Measurements from ENCODE around the gene F5. TPM values are rescaled to one million over a fixed set of nuclear protein-coding genes. Genes with fewer than 3 reads are reported as not detected.

Gene F5
- total and polyA plus RNA-seq, 2 donors (not counting 1 experiment from before 2014, with no cell fraction given): under 0.01 TPM; not detected in 1

- Histone ChIP-seq H3K27ac (ENCODE audit: insufficient read depth, low read length) (no peak overlapping the region), H3K4me3 (replicated peaks in 1 of 4; ENCODE audit: control extremely low read depth in 1 of 4, insufficient read depth in 1 of 4, low read depth in 3 of 4, low read length in 4 of 4) (no peak overlapping the region), H3K4me2 (ENCODE audit: extremely low read depth, insufficient read depth, low read length) (no peak overlapping the region), H3K27me3 (ENCODE audit: control insufficient read depth, insufficient read depth, low read length) (no peaks in the 10 kb centered on the region), H3K36me3 (ENCODE audit: control insufficient read depth, insufficient read depth, low read length) (no peaks in the 10 kb centered on the region), H3K4me1 (ENCODE audit: control insufficient read depth, extremely low read depth, insufficient read depth, low read length) (no peaks in the 10 kb centered on the region), H3K9me3 (ENCODE audit: control insufficient read depth, insufficient read depth, low read depth, low read length) (no peaks in the 10 kb centered on the region), H3K79me2 (ENCODE audit: control insufficient read depth, insufficient read depth, low read length) (no peaks in the 10 kb centered on the region), H2AFZ (ENCODE audit: low read length) (no peak overlapping the region), H4K20me1 (ENCODE audit: control insufficient read depth, extremely low read depth, insufficient read depth, low read length) (no peaks in the 10 kb centered on the region), H3K9ac (ENCODE audit: insufficient read depth, low read length) (no peak overlapping the region)
- no peak for DNase-seq (ENCODE audit: low read depth in 2 of 2)
- no peak for TF ChIP-seq EZH2 (IDR thresholded peaks at IDR 0.05; ENCODE audit: low read length, missing control alignments)
- TF ChIP-seq CTCF (conservative IDR thresholded peaks at IDR 0.05 in 1 of 2, IDR thresholded peaks at IDR 0.05 in 1 of 2; ENCODE audit: low read depth in 1 of 2, low read length in 2 of 2): no peak
Observed at GRCh38 chr1:169528215-169529067, 57.8 kb downstream of the F5 start.

DNA sequence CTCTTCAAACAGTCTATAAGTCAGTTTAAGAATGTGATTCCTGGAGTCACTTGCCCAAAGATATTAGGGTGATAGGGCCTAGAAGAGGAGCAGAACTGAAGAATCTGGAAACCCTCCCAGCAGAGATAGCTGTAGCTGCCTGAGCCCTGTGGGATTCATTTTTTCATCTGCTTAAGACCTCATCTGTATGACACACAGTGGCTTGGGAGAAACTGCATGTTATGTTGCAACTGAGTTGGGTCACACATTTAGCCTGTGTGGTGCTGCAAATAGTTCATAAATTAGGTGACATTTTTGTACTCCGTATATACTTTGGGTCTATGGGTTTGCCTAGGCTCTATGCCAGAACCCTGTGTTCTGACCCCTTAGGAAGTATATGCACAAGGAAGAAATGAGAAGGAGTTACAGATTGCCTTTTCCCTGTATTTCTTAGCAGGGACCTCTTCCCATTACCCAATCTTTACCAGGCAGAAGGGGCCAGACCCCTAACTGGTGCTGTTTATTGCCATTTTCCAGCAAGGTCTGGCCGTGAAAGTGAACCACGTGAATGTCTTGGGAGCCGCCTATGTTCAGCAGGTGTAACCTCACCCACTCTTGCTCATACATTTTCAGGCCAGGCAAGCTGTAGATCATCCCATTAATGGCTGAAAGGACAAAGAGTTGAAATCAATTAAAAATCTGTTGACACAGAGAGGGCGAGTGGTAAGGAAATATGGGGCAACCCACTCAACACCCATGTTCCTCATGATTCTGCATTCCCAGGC, 58.6 kb downstream of the F5 start:
- no peaks in the 10 kb centered on the region for H3K4me1 ChIP-seq (ENCODE audit: control insufficient read depth, extremely low read depth, insufficient read depth, low read length)
- H3K9ac ChIP-seq (ENCODE audit: insufficient read depth, low read length): no peak overlapping the region
- H4K20me1 ChIP-seq (ENCODE audit: control insufficient read depth, extremely low read depth, insufficient read depth, low read length): no peaks in the 10 kb centered on the region
- no peaks in the 10 kb centered on the region for H3K79me2 ChIP-seq (ENCODE audit: control insufficient read depth, insufficient read depth, low read length)
- H3K36me3 ChIP-seq (ENCODE audit: control insufficient read depth, insufficient read depth, low read length): no peaks in the 10 kb centered on the region
- no peak for TF ChIP-seq CTCF (conservative IDR thresholded peaks at IDR 0.05 in 1 of 2, IDR thresholded peaks at IDR 0.05 in 1 of 2; ENCODE audit: low read depth in 1 of 2, low read length in 2 of 2)
- no peak for TF ChIP-seq EZH2 (IDR thresholded peaks at IDR 0.05; ENCODE audit: low read length, missing control alignments)
- H3K27ac ChIP-seq (ENCODE audit: insufficient read depth, low read length): no peak overlapping the region
- H3K4me2 ChIP-seq (ENCODE audit: extremely low read depth, insufficient read depth, low read length): no peak overlapping the region
- H3K27me3 ChIP-seq (ENCODE audit: control insufficient read depth, insufficient read depth, low read length): no peaks in the 10 kb centered on the region
- no peaks in the 10 kb centered on the region for H3K9me3 ChIP-seq (ENCODE audit: control insufficient read depth, insufficient read depth, low read depth, low read length)
- H3K4me3 ChIP-seq (replicated peaks in 1 of 4; ENCODE audit: control extremely low read depth in 1 of 4, insufficient read depth in 1 of 4, low read depth in 3 of 4, low read length in 4 of 4): no peak overlapping the region
- peak; percentile 29 to 57 for DNase-seq (ENCODE audit: low read depth in 2 of 2)
- H2AFZ ChIP-seq (ENCODE audit: low read length): no peak overlapping the region

- TF ChIP-seq EZH2 (IDR thresholded peaks at IDR 0.05; ENCODE audit: low read length, missing control alignments): no peak
- TF ChIP-seq CTCF (conservative IDR thresholded peaks at IDR 0.05 in 1 of 2, IDR thresholded peaks at IDR 0.05 in 1 of 2; ENCODE audit: low read depth in 1 of 2, low read length in 2 of 2): no peak
Observed at GRCh38 chr1:169527001-169527400, 59.3 kb downstream of the F5 start.

More at GRCh38 chr1:169527001-169527400, 59.3 kb downstream of the F5 start:
- no peaks in the 10 kb centered on the region for H3K36me3 ChIP-seq (ENCODE audit: control insufficient read depth, insufficient read depth, low read length)
- no peaks in the 10 kb centered on the region for H3K27me3 ChIP-seq (ENCODE audit: control insufficient read depth, insufficient read depth, low read length)
- H3K9ac ChIP-seq (ENCODE audit: insufficient read depth, low read length): no peak overlapping the region
- no peaks in the 10 kb centered on the region for H3K9me3 ChIP-seq (ENCODE audit: control insufficient read depth, insufficient read depth, low read depth, low read length)
- H4K20me1 ChIP-seq (ENCODE audit: control insufficient read depth, extremely low read depth, insufficient read depth, low read length): no peaks in the 10 kb centered on the region
- H3K4me2 ChIP-seq (ENCODE audit: extremely low read depth, insufficient read depth, low read length): no peak overlapping the region
- DNase-seq (ENCODE audit: low read depth in 2 of 2): no peak
- no peaks in the 10 kb centered on the region for H3K79me2 ChIP-seq (ENCODE audit: control insufficient read depth, insufficient read depth, low read length)
- no peak overlapping the region for H3K27ac ChIP-seq (ENCODE audit: insufficient read depth, low read length)
- no peak overlapping the region for H2AFZ ChIP-seq (ENCODE audit: low read length)
- H3K4me3 ChIP-seq (replicated peaks in 1 of 4; ENCODE audit: control extremely low read depth in 1 of 4, insufficient read depth in 1 of 4, low read depth in 3 of 4, low read length in 4 of 4): no peak overlapping the region
- no peaks in the 10 kb centered on the region for H3K4me1 ChIP-seq (ENCODE audit: control insufficient read depth, extremely low read depth, insufficient read depth, low read length)
